HG02870 (cell line): ENCODE data around the gene ELP1.
"Not testable (repeated sequence)": the region's sequence is repeated elsewhere in the genome, so short reads cannot be mapped to it uniquely, and the experiment has no call there.

Source experiments
- ATAC-seq: cut with Tn5 transposase; IDR thresholded peaks from one replicate; pipeline ENCODE4 v1.9.1; 2021; ENCODE audit warnings: mild to moderate bottlenecking, moderate library complexity; ENCODE audit not compliant: unreplicated experiment

ELP1 gene, protein sequence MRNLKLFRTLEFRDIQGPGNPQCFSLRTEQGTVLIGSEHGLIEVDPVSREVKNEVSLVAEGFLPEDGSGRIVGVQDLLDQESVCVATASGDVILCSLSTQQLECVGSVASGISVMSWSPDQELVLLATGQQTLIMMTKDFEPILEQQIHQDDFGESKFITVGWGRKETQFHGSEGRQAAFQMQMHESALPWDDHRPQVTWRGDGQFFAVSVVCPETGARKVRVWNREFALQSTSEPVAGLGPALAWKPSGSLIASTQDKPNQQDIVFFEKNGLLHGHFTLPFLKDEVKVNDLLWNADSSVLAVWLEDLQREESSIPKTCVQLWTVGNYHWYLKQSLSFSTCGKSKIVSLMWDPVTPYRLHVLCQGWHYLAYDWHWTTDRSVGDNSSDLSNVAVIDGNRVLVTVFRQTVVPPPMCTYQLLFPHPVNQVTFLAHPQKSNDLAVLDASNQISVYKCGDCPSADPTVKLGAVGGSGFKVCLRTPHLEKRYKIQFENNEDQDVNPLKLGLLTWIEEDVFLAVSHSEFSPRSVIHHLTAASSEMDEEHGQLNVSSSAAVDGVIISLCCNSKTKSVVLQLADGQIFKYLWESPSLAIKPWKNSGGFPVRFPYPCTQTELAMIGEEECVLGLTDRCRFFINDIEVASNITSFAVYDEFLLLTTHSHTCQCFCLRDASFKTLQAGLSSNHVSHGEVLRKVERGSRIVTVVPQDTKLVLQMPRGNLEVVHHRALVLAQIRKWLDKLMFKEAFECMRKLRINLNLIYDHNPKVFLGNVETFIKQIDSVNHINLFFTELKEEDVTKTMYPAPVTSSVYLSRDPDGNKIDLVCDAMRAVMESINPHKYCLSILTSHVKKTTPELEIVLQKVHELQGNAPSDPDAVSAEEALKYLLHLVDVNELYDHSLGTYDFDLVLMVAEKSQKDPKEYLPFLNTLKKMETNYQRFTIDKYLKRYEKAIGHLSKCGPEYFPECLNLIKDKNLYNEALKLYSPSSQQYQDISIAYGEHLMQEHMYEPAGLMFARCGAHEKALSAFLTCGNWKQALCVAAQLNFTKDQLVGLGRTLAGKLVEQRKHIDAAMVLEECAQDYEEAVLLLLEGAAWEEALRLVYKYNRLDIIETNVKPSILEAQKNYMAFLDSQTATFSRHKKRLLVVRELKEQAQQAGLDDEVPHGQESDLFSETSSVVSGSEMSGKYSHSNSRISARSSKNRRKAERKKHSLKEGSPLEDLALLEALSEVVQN (N-terminal part only)

DNA sequence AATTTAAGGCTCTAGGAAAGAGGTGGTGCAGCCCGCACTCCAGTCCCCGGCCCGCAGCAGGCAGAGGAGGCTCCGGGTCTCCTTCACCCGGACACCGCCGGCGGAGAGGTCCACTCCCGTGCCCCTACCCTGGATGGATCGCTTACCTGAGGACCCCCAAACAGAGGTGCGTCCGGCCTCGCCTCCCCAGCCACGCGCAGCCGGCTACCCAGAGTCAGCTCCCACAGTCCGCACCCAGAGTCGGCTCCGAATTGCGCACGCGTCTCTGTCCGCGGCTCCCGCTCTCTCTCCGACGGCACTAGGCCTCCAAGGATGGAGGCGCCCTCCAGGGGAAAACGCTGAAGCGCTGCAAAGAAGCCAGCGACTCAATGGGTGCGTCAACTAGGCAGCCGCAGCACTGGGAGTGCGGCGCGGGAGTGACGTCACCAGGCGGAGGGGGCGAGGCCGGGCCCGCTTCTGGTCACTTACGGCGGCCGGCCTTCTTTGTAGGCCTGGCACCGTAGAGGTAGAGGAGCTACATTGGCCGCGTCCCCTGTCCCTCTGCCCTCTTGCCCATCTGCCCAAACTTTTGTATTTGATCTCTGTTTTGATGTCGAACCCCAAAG lies at the start of gene ELP1:
TSS of gene ELP1 (minus strand) at position 407 of the 605 bp plus-strand sequence. CDS start 2,978 bp downstream, outside the sequence.
- peak; percentile 83 for ATAC-seq

DNA sequence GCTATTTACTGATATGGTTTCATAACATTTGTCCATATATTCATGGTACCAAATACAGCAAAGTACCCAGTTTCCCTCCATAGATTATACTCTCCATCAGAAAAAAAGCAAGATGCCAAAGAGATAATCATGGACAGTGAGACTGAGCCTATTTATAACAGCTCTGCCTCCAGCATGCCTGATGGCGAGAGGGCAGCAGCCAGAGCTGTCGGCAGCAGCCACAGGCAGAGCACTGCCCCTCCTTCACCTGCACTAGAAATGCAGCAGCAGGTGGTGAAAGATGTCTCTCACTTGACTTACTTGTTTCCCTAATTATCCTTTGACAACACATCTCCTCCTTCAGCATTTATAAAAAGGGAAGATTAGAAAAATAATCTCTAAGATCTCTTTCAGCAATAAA lies 47.0 kb upstream of the ELP1 start:
- no peak for ATAC-seq

- no peak for ATAC-seq
Measured at GRCh38 chr9:108978205-108978604, 44.3 kb upstream of the ELP1 start.

- no peak for ATAC-seq
Measured at GRCh38 chr9:108973895-108974294, 40.0 kb upstream of the ELP1 start.

DNA sequence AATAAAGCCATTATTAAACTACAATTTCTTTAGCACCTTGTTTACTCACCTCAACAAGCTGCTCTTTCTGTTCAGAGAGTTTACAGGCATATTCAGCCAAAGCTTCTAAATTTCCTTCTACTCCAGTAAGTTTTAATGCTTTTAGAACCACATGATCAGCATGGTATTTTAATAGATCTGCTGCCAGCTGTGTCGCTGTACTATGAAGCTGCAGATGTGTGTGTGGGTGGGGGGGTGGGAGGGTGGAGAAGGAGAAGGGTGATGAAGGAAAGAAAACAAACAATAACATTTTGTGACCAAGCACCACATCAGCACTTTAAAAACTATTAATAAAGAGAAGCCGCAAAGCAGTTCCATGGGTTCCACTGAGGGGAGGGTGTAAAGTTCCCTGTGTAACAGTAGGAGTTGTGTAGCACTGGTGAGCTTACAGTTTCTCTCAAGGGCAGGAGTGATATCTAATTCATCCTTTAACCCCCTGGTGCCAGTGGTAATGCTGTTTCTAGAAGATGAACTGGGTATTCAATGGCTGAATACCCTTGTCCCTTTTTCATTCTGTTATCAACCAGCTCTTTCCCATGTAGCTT lies 38.8 kb upstream of the ELP1 start:
- no peak for ATAC-seq

GRCh38 chr9:108972186-108972585 lies 38.3 kb upstream of the ELP1 start:
- ATAC-seq = no peak

GRCh38 chr9:108971392-108971791 lies 37.5 kb upstream of the ELP1 start:
- not testable (repeated sequence) for ATAC-seq

DNA sequence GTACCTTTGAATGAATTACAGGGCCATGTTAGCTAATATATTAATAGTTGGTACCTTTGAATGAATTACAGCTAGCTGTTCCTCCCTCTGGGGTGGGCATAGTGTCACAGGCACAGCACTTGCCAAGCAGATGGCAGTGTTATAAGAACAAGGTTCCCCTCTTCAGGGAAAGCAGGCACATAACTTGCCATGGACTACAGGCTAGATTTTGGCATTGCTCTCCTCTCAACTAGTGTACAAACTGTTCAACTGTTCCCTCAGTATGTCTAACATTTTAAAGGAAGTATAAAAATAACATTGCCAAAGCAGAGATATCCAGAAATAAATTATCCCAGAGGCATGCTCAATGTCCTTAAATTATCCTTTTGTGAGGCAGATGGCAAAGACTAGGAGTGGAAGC lies 34.0 kb upstream of the ELP1 start:
- no peak for ATAC-seq

DNA sequence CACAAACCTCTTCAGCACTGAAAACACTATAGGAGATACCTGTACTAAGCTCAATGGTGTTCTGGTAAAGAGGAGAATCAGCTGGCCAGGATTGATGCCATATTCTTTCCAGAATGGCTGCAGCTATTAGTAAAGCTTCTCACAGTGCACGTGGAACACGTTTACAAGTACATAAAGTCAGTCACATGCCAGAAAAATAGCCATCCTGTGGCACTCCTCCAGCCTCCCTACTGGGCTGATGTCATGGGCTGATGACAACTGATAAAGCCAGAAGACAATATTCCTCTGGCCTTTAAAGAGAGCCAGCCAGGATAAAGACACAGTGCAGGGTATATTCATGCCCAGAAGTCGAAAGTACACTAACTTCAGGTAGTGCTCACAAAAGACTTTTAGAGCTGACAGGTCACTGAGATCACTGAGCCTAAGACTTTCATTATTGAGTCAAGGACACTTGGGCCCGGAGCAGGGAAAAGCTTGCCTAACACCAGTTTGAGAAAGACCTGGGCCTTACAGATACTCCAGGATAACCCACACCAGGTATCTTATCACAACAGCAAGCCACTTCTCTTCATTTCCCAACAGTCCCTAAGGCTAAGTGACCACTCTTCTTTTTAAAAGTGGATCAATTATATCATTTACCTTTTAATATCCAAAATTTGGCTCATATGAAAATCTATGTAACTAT lies 29.7 kb upstream of the ELP1 start:
- no peak for ATAC-seq

DNA sequence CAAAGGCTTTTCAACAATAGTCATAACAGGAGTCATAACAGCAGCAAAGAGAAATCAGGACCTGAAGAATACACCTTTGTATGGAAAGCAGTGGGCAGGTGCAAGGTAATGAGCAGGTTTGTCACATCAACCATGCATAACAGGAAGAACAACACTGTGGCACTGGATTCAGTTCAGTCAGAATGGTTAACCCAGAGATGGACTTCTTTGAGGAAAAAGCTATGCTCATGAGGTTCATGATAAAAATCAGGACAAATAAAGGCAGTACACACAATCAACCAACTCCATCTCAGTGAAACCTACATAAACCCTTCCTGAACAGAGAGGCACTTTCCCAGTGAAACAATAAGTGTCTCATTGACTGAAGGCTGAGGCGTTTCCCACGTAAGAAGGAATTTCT lies 27.2 kb upstream of the ELP1 start:
- no peak for ATAC-seq

GRCh38 chr9:108960331-108960730 lies 26.4 kb upstream of the ELP1 start:
- ATAC-seq = no peak

GRCh38 chr9:108956631-108957026 lies 22.7 kb upstream of the ELP1 start:
- peak; percentile 85 for ATAC-seq

DNA sequence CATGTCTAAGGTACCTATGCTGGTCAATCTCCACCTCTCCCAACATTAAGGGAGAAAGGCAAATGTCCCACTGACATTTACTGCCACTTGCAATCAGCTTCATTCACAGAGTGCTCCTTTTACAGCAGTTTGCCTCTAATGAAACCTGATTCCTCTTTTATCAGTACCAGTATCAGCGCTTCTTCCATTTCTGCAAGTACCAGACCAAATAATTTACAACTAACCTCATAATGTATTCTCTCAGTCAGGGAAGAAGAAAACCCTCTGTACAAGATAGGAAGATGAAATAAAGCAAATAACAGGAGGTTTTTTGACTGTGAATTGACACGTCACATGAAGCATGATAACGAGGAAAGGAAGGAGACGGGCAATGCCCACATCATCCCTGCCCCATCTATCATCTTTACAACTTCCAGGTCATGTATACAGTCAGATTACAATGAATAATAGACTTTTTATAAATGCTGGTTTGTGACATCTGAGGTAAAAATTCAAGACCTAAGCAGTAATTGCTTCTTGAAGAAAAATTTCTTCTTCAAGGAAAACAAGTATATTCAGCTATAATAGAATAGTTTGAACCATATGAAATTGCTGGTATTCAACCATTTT lies 22.2 kb upstream of the ELP1 start:
- no peak for ATAC-seq

GRCh38 chr9:108953983-108954574 lies 20.2 kb upstream of the ELP1 start:
- ATAC-seq = no peak

GRCh38 chr9:108951578-108951977 lies 17.7 kb upstream of the ELP1 start:
- ATAC-seq = no peak

GRCh38 chr9:108950168-108950567 lies 16.2 kb upstream of the ELP1 start:
- ATAC-seq = no peak

DNA sequence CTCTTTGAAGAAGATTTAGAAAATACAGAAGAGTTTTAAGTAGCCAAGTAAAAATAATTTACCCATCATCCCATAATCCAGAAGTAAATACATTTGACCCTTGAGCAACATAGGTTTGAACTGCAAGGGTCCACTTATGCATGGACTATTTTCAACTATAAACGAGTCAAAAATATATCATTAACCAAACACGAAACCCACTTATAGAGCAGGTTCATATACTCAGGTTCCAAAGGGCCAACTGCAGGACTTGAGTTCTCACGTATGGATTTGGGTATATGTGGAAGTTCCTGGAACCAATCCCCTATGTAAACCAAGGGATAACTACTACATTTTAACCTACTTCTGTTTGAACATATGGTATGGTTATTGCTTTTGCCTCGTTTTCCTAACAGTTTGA lies 6.1 kb upstream of the ELP1 start:
- no peak for ATAC-seq

GRCh38 chr9:108937561-108938305 lies 3.8 kb upstream of the ELP1 start:
- no peak for ATAC-seq
